GM10266 (cell line): ENCODE data around the gene HMX2.
A peak's percentile ranks its signal among the peaks of the same experiment; 100 is the strongest.

Source experiments
- DNase-seq: peaks from one replicate; pipeline ENCODE4 v3.0.0; 2012; ENCODE audit errors: extremely low spot score
- CTCF ChIP-seq: IDR thresholded peaks from 2 replicates; pipeline ENCODE4 v1.5.1; 2012; ENCODE audit warnings: mild to moderate bottlenecking, low read depth; ENCODE audit not compliant: control insufficient read depth, insufficient read depth; ENCODE audit errors: missing control alignments

The HMX2 gene

GRCh38 chr10:123134915-123135414 is 13.0 kb upstream of the HMX2 start:
- no peak for TF ChIP-seq CTCF
- peak; percentile 62 for DNase-seq

- no peak for TF ChIP-seq CTCF
- peak; percentile 90 for DNase-seq
Observed at GRCh38 chr10:123135415-123136141, 12.4 kb upstream of the HMX2 start, which contains the start of gene HMX3. HMX3 (plus strand) TSS chr10:123135970; CDS start chr10:123136051, 81 bp downstream.

GRCh38 chr10:123136221-123136805 is 11.6 kb upstream of the HMX2 start:
- no peak for TF ChIP-seq CTCF

GRCh38 chr10:123136806-123137642 is 10.9 kb upstream of the HMX2 start:
- peak; percentile 72 for DNase-seq
- no peak for TF ChIP-seq CTCF

More at GRCh38 chr10:123136221-123136805, 11.6 kb upstream of the HMX2 start:
- no peak for DNase-seq

- no peak for DNase-seq
- TF ChIP-seq CTCF = no peak
Observed at GRCh38 chr10:123139165-123139520, 8.8 kb upstream of the HMX2 start.

GRCh38 chr10:123139521-123140163 is 8.3 kb upstream of the HMX2 start:
- no peak for TF ChIP-seq CTCF
- peak; percentile 57 for DNase-seq
